OCI-M1 (cell line): ENCODE data around the gene CLPTM1L.
A peak's percentile ranks its signal among the peaks of the same experiment; 100 is the strongest.

Experiments
- DNase-seq: peaks from one replicate; lab custom pipeline; 2025; lab: John Stamatoyannopoulos, UW

Gene CLPTM1L

GRCh38 chr5:1315018-1315708 is 29.7 kb downstream of the CLPTM1L start:
- no peak for DNase-seq

- no peak for DNase-seq
Observed at GRCh38 chr5:1314564-1314982, 30.3 kb downstream of the CLPTM1L start.

- DNase-seq = peak; percentile 39
Observed at GRCh38 chr5:1312993-1313833, 31.7 kb downstream of the CLPTM1L start.

GRCh38 chr5:1312206-1312605 is 32.7 kb downstream of the CLPTM1L start:
- no peak for DNase-seq

GRCh38 chr5:1311439-1312055 is 33.4 kb downstream of the CLPTM1L start:
- DNase-seq = no peak

GRCh38 chr5:1310118-1310517 is 34.8 kb downstream of the CLPTM1L start:
- no peak for DNase-seq

- DNase-seq = no peak
Observed at GRCh38 chr5:1304033-1304432, 40.9 kb downstream of the CLPTM1L start.

GRCh38 chr5:1302258-1302657 is 42.6 kb downstream of the CLPTM1L start:
- no peak for DNase-seq

GRCh38 chr5:1300581-1301083 is 44.3 kb downstream of the CLPTM1L start:
- no peak for DNase-seq

GRCh38 chr5:1299961-1300360 is 44.9 kb downstream of the CLPTM1L start:
- DNase-seq = no peak

GRCh38 chr5:1299511-1299850 is 45.4 kb downstream of the CLPTM1L start:
- DNase-seq = no peak

- DNase-seq = no peak
Observed at GRCh38 chr5:1298723-1299510, 46.0 kb downstream of the CLPTM1L start.

GRCh38 chr5:1298067-1298551 is 46.8 kb downstream of the CLPTM1L start:
- no peak for DNase-seq

- DNase-seq = no peak
Observed at GRCh38 chr5:1297243-1297642, 47.7 kb downstream of the CLPTM1L start.

- no peak for DNase-seq
Observed at GRCh38 chr5:1295650-1296037, 49.3 kb downstream of the CLPTM1L start.

GRCh38 chr5:1294835-1295649 is 49.9 kb downstream of the CLPTM1L start, which contains the start of gene TERT:
TERT (minus strand) TSS chr5:1295068; CDS start chr5:1294989, 79 bp downstream.
- no peak for DNase-seq

- no peak for DNase-seq
Observed at GRCh38 chr5:1294206-1294834, 50.6 kb downstream of the CLPTM1L start.

GRCh38 chr5:1293416-1294205 is 51.3 kb downstream of the CLPTM1L start:
- no peak for DNase-seq

GRCh38 chr5:1292846-1293415 is 52.0 kb downstream of the CLPTM1L start:
- no peak for DNase-seq
